GM12873 (cell line): Measurements from ENCODE around the gene PRKG1.

Experiments
- TF ChIP-seq, protein P1 (sequence below): IDR thresholded peaks from 2 replicates; pipeline ENCODE4 v1.5.1; 2012; ENCODE audit warnings: low read depth, mild to moderate bottlenecking, moderate library complexity, low read length, control low read depth; ENCODE audit not compliant: insufficient read depth; ENCODE audit errors: missing control alignments

Gene PRKG1

DNA sequence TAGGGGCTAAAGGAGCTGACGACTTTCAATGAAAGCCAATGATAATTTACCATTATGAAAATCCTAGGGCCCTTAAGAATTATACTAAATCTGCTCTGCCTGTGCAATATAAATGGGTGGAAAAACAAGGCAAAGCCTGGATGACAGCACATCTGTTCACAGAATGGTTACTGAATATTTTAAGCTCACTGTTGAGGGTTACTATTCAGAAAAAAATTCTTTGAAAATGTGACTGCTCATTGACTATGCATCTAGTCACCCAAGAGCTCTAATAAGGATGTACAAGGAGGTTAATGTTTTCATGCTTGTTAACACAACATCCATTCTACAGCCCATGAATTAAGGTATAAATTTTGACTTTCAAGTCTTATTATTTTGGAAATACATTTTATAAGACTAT is 1248.6 kb downstream of the PRKG1 start:
- TF ChIP-seq, protein P1, sequence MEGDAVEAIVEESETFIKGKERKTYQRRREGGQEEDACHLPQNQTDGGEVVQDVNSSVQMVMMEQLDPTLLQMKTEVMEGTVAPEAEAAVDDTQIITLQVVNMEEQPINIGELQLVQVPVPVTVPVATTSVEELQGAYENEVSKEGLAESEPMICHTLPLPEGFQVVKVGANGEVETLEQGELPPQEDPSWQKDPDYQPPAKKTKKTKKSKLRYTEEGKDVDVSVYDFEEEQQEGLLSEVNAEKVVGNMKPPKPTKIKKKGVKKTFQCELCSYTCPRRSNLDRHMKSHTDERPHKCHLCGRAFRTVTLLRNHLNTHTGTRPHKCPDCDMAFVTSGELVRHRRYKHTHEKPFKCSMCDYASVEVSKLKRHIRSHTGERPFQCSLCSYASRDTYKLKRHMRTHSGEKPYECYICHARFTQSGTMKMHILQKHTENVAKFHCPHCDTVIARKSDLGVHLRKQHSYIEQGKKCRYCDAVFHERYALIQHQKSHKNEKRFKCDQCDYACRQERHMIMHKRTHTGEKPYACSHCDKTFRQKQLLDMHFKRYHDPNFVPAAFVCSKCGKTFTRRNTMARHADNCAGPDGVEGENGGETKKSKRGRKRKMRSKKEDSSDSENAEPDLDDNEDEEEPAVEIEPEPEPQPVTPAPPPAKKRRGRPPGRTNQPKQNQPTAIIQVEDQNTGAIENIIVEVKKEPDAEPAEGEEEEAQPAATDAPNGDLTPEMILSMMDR, result no peak

DNA sequence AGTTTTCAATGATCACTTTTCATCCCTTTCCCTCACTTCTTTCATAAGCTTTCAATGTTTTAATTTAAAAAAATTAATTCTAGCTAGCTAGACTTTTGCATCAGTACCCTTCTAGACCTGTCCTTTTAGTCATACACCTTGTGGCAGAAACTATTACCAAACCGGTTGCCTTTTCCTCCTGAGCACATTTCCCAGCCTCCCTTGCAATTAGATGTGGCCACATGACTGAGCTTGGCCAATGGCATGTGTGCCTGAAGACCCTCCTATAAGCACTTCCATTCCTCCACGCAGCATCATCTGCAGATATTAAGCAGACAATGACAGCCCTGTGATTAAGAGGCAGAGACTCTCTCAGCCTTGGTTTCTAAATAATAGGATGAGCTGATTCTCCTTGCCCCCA is 1252.1 kb downstream of the PRKG1 start:
- TF ChIP-seq, protein P1, result no peak

DNA sequence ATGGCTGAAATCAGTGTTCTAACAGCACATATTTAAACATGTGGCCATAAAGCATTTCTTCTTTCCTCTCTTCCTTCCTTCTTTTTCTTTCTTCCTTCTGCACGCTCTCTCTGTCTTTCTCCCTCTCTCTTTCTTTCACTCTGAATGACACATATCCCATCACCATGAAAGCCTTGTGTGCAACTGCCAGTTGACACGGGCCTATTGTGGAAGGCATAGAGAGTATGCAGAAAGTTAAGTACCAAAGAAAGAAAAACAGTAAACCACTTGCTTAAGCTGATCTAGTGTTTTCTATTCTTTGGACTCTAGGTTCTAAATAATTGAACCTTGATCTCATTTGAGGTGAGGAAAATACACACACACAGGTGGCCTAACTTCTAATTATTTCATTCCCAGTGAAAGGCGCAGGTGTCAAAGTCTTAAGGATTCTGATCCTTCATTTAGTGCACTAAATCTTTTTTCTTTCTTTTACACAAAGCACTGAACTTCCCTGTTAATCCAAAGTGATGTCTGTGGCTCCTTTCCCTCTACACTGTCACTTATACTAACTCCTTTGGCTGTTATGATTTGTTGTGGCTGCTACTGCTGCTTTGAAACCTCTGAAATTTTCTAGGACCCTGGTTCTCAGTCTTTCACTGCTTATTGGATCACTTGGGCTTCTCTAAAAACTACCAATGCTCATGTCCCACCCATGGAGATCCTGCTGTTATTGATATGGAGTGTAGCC is 1257.5 kb downstream of the PRKG1 start:
- TF ChIP-seq, protein P1, result no peak

DNA sequence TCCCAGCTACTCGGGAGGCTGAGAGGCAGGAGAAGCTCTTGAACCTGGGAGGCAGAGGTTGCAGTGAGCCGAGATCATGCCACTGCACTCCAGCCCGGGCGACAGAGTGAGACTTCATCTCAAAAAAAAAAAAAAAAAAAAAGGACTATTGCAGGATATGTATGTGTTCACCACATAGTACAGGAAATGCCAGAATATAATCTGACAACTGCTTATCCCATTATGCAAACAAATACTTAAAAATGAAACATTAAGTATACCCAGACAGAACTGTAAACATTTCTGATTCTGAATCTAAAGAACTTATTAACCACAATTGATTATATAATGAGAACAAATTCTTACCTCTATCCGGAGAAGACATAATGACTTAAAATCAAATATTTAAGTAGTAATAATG is 1258.5 kb downstream of the PRKG1 start:
- TF ChIP-seq, protein P1, result no peak

DNA sequence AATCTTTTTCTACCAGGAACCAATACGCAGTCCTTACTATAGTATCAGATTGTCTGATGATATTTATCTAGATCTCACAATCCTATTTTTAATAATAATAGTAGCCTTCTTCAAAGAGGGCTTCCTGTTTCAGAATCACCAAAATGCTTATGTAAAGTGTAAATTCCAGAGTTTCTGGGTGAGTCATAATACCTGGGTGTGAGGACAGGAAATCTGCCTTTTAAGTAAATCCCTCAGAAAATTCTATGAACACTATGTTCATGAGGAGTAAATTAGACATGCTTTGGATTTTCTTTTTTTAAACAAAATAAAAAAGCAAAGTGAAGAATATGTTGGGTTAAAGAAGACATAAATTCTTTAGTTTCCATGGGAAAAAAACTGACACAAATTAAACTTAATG is 1260.3 kb downstream of the PRKG1 start:
- TF ChIP-seq, protein P1, result no peak

DNA sequence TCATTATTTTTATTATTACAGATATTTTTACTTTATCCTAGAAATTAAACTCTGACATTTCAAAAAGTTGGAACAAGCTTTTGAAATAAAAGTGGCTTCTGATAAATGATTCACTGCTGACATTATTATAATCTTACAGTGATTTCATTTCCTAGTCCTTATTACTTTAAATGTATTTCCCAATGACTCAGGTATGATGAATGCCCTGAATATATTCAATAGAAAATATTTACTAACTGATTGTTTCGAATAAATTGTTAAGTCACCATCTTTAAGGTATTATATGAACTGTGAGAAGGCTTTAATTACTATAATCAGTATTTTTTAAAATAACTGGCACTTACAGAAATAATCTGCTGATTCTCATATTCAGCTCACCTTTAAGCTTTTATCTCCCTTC is 1261.4 kb downstream of the PRKG1 start:
- TF ChIP-seq, protein P1, result no peak

DNA sequence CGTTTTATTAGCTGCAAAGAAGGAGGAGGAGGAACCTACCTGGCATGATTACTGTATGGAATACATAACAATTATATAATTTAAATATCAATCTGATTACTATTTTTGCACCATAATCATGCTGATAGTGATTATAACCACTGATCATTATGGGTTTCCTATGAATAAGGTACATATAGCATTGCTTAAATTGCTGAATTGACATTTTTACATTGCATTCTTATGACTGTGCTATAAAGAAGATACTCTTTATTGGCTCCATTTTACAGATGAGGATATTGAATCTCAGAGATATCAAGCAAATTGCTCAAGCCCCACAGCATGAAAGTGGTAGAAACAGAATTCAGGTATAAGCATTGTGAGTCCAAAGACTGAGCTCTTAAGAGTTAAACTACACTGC is 1262.9 kb downstream of the PRKG1 start:
- TF ChIP-seq, protein P1, result no peak
